Gastrocnemius medialis (tissue), 4 donors: ENCODE data around the gene OR4C13.
"Not testable (repeated sequence)": the region's sequence is repeated elsewhere in the genome, so short reads cannot be mapped to it uniquely, and the experiment has no call there.

Experiments used
- POLR2A ChIP-seq, 2 donors: fragments of 450-650 bp; IDR thresholded peaks; one replicate each; pipeline ENCODE4 v1.6.1; 2017; ENCODE audit warnings: antibody characterized with exemption in 2 of 2, mild to moderate bottlenecking in 2 of 2, moderate library complexity in 2 of 2
- TF ChIP-seq, protein P1 (sequence below), 5 experiments: fragments of 450-650 bp in 3 of 5; fragments of 200-600 bp in 2 of 5; sonication (generic) in 2 of 5; IDR thresholded peaks in 4 of 5; conservative IDR thresholded peaks in 1 of 5; 1 replicate in 4 of 5; 2 replicates in 1 of 5; pipeline ENCODE4 v1.5.1; 2016 to 2019; ENCODE audit warnings: antibody characterized with exemption in 5 of 5, mild to moderate bottlenecking in 3 of 5, moderate library complexity in 3 of 5

GRCh38 chr11:49948701-49949100, 3.5 kb upstream of the OR4C13 start:
- TF ChIP-seq, protein P1, sequence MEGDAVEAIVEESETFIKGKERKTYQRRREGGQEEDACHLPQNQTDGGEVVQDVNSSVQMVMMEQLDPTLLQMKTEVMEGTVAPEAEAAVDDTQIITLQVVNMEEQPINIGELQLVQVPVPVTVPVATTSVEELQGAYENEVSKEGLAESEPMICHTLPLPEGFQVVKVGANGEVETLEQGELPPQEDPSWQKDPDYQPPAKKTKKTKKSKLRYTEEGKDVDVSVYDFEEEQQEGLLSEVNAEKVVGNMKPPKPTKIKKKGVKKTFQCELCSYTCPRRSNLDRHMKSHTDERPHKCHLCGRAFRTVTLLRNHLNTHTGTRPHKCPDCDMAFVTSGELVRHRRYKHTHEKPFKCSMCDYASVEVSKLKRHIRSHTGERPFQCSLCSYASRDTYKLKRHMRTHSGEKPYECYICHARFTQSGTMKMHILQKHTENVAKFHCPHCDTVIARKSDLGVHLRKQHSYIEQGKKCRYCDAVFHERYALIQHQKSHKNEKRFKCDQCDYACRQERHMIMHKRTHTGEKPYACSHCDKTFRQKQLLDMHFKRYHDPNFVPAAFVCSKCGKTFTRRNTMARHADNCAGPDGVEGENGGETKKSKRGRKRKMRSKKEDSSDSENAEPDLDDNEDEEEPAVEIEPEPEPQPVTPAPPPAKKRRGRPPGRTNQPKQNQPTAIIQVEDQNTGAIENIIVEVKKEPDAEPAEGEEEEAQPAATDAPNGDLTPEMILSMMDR (IDR thresholded peaks at IDR 0.05 in 4 of 5, conservative IDR thresholded peaks at IDR 0.05 in 1 of 5): not testable (repeated sequence)
- not testable (repeated sequence) for TF ChIP-seq POLR2A (IDR thresholded peaks at IDR 0.05)
